ENCODE measurements around the gene SIK3. TPM values are rescaled to one million over a fixed set of nuclear protein-coding genes. Genes with fewer than 3 reads are reported as not detected.

The SIK3 gene
- total RNA-seq, 1 donor from 2014 or later = 38.4 TPM

- no peak overlapping the region for H3K4me3 Mint-ChIP-seq
- no peak for DNase-seq
- intact Hi-C loops (cut with micrococcal nuclease) = no loop called here
- H3K27ac Mint-ChIP-seq = no peak overlapping the region
- H3K4me1 Mint-ChIP-seq = peaks cover 17% of the 10 kb centered on the region
- peaks cover 6% of the 10 kb centered on the region for H3K9me3 Mint-ChIP-seq
- no peaks in the 10 kb centered on the region for H3K27me3 Mint-ChIP-seq
- peaks cover 28% of the 10 kb centered on the region for H3K36me3 Mint-ChIP-seq (ENCODE audit: low read depth)
These were observed 162.7 kb downstream of the SIK3 start for GRCh38 chr11:116935514-116935913.

GRCh38 chr11:116935089-116935488 lies 163.1 kb downstream of the SIK3 start:
- Mint-ChIP-seq H3K27ac (no peak overlapping the region), H3K9me3 (peaks cover 6% of the 10 kb centered on the region), H3K4me1 (peaks cover 21% of the 10 kb centered on the region), H3K4me3 (no peak overlapping the region), H3K36me3 (ENCODE audit: low read depth) (peaks cover 28% of the 10 kb centered on the region), H3K27me3 (no peaks in the 10 kb centered on the region)
- intact Hi-C loops (cut with micrococcal nuclease) = no loop called here
- DNase-seq = no peak

GRCh38 chr11:116933961-116934360 lies 164.3 kb downstream of the SIK3 start:
- intact Hi-C loops (cut with micrococcal nuclease) = loop anchor here (5.0 kb wide), 1 partner anchor 53 kb away; no protein-coding TSS in a partner anchor
- Mint-ChIP-seq H3K4me3 (no peak overlapping the region), H3K4me1 (peaks cover 28% of the 10 kb centered on the region), H3K27me3 (no peaks in the 10 kb centered on the region), H3K27ac (peak overlapping the region; percentile 14), H3K9me3 (peaks cover 6% of the 10 kb centered on the region), H3K36me3 (ENCODE audit: low read depth) (peaks cover 28% of the 10 kb centered on the region)
- no peak for DNase-seq

- Mint-ChIP-seq H3K36me3 (ENCODE audit: low read depth) (peaks cover 27% of the 10 kb centered on the region), H3K27me3 (no peaks in the 10 kb centered on the region), H3K4me3 (peak overlapping the region; percentile 88), H3K27ac (peak overlapping the region; percentile 89), H3K9me3 (peaks cover 6% of the 10 kb centered on the region), H3K4me1 (peaks cover 46% of the 10 kb centered on the region)
- intact Hi-C loops (cut with micrococcal nuclease) = loop anchor here (5.0 kb wide), 1 partner anchor 55 kb away; no protein-coding TSS in a partner anchor
- DNase-seq = no peak
These were observed 166.0 kb downstream of the SIK3 start for GRCh38 chr11:116932181-116932580.

GRCh38 chr11:116931206-116931953 lies 166.8 kb downstream of the SIK3 start:
- Mint-ChIP-seq H3K4me1 (peaks cover 48% of the 10 kb centered on the region), H3K27me3 (no peaks in the 10 kb centered on the region), H3K9me3 (peaks cover 6% of the 10 kb centered on the region), H3K27ac (peak overlapping the region; percentile 89), H3K36me3 (ENCODE audit: low read depth) (peaks cover 26% of the 10 kb centered on the region), H3K4me3 (peak overlapping the region; percentile 88)
- peak; percentile 86 for DNase-seq
- intact Hi-C loops (cut with micrococcal nuclease) = loop anchor here (1.0 to 5.0 kb wide), 5 partner anchors 17 to 166 kb away; no protein-coding TSS in a partner anchor

- H3K4me3 Mint-ChIP-seq = peak overlapping the region; percentile 88
- H3K9me3 Mint-ChIP-seq = peaks cover 6% of the 10 kb centered on the region
- no peaks in the 10 kb centered on the region for H3K27me3 Mint-ChIP-seq
- peaks cover 26% of the 10 kb centered on the region for H3K36me3 Mint-ChIP-seq (ENCODE audit: low read depth)
- intact Hi-C loops (cut with micrococcal nuclease) = loop anchor here (2.0 to 5.0 kb wide), 3 partner anchors 18 to 90 kb away; no protein-coding TSS in a partner anchor
- H3K27ac Mint-ChIP-seq = peak overlapping the region; percentile 89
- H3K4me1 Mint-ChIP-seq = peaks cover 53% of the 10 kb centered on the region
- no peak for DNase-seq
These were observed 167.6 kb downstream of the SIK3 start for GRCh38 chr11:116930586-116930985.

GRCh38 chr11:116930177-116930576 lies 168.1 kb downstream of the SIK3 start:
- DNase-seq = peak; percentile 86
- peak overlapping the region; percentile 88 for H3K4me3 Mint-ChIP-seq
- peaks cover 55% of the 10 kb centered on the region for H3K4me1 Mint-ChIP-seq
- peaks cover 6% of the 10 kb centered on the region for H3K9me3 Mint-ChIP-seq
- H3K27me3 Mint-ChIP-seq = no peaks in the 10 kb centered on the region
- H3K36me3 Mint-ChIP-seq (ENCODE audit: low read depth) = peaks cover 25% of the 10 kb centered on the region
- peak overlapping the region; percentile 89 for H3K27ac Mint-ChIP-seq
- intact Hi-C loops (cut with micrococcal nuclease) = loop anchor here (2.0 to 5.0 kb wide), 3 partner anchors 19 to 91 kb away; no protein-coding TSS in a partner anchor

GRCh38 chr11:116929414-116930090 lies 168.7 kb downstream of the SIK3 start:
- Mint-ChIP-seq H3K4me3 (peak overlapping the region; percentile 88), H3K36me3 (ENCODE audit: low read depth) (peaks cover 31% of the 10 kb centered on the region), H3K4me1 (peaks cover 61% of the 10 kb centered on the region), H3K27me3 (no peaks in the 10 kb centered on the region), H3K9me3 (peaks cover 6% of the 10 kb centered on the region), H3K27ac (peak overlapping the region; percentile 89)
- no peak for DNase-seq
- intact Hi-C loops (cut with micrococcal nuclease) = loop anchor here (2.0 to 5.0 kb wide), 3 partner anchors 19 to 91 kb away; no protein-coding TSS in a partner anchor

GRCh38 chr11:116928845-116929244 lies 169.4 kb downstream of the SIK3 start:
- Mint-ChIP-seq H3K36me3 (ENCODE audit: low read depth) (peaks cover 29% of the 10 kb centered on the region), H3K27ac (peak overlapping the region; percentile 39), H3K4me3 (peak overlapping the region; percentile 30), H3K9me3 (peaks cover 4% of the 10 kb centered on the region), H3K4me1 (peaks cover 65% of the 10 kb centered on the region), H3K27me3 (no peaks in the 10 kb centered on the region)
- intact Hi-C loops (cut with micrococcal nuclease) = no loop called here
- DNase-seq = no peak

- intact Hi-C loops (cut with micrococcal nuclease) = no loop called here
- Mint-ChIP-seq H3K4me1 (peaks cover 65% of the 10 kb centered on the region), H3K4me3 (peak overlapping the region; percentile 63), H3K36me3 (ENCODE audit: low read depth) (peaks cover 26% of the 10 kb centered on the region), H3K27me3 (no peaks in the 10 kb centered on the region), H3K9me3 (no peaks in the 10 kb centered on the region), H3K27ac (peak overlapping the region; percentile 79)
- peak; percentile 74 for DNase-seq
These were observed 170.0 kb downstream of the SIK3 start for GRCh38 chr11:116928102-116928777.

- peaks cover 25% of the 10 kb centered on the region for H3K36me3 Mint-ChIP-seq (ENCODE audit: low read depth)
- no peaks in the 10 kb centered on the region for H3K27me3 Mint-ChIP-seq
- peak overlapping the region; percentile 69 for H3K27ac Mint-ChIP-seq
- peak; percentile 80 for DNase-seq
- H3K4me3 Mint-ChIP-seq = peak overlapping the region; percentile 20
- intact Hi-C loops (cut with micrococcal nuclease) = no loop called here
- no peaks in the 10 kb centered on the region for H3K9me3 Mint-ChIP-seq
- peaks cover 62% of the 10 kb centered on the region for H3K4me1 Mint-ChIP-seq
These were observed 170.9 kb downstream of the SIK3 start for GRCh38 chr11:116927163-116927974.

GRCh38 chr11:116925050-116925449 lies 173.2 kb downstream of the SIK3 start:
- no peaks in the 10 kb centered on the region for H3K9me3 Mint-ChIP-seq
- DNase-seq = peak; percentile 77
- H3K36me3 Mint-ChIP-seq (ENCODE audit: low read depth) = peaks cover 27% of the 10 kb centered on the region
- H3K4me3 Mint-ChIP-seq = peak overlapping the region; percentile 77
- peak overlapping the region; percentile 84 for H3K27ac Mint-ChIP-seq
- no peaks in the 10 kb centered on the region for H3K27me3 Mint-ChIP-seq
- intact Hi-C loops (cut with micrococcal nuclease) = no loop called here
- peaks cover 46% of the 10 kb centered on the region for H3K4me1 Mint-ChIP-seq

Measured in activated CD4-positive, alpha-beta T cell treated with anti-CD3 and anti-CD28 coated beads, Interleukin-2, amount 10 ng/mL, durations not matched to agents 24 days and 14 days (primary cell).